ENCODE data around the gene FBLN2.
"Not testable (repeated sequence)": the region's sequence is repeated elsewhere in the genome, so short reads cannot be mapped to it uniquely, and the experiment has no call there.

Gene FBLN2

DNA sequence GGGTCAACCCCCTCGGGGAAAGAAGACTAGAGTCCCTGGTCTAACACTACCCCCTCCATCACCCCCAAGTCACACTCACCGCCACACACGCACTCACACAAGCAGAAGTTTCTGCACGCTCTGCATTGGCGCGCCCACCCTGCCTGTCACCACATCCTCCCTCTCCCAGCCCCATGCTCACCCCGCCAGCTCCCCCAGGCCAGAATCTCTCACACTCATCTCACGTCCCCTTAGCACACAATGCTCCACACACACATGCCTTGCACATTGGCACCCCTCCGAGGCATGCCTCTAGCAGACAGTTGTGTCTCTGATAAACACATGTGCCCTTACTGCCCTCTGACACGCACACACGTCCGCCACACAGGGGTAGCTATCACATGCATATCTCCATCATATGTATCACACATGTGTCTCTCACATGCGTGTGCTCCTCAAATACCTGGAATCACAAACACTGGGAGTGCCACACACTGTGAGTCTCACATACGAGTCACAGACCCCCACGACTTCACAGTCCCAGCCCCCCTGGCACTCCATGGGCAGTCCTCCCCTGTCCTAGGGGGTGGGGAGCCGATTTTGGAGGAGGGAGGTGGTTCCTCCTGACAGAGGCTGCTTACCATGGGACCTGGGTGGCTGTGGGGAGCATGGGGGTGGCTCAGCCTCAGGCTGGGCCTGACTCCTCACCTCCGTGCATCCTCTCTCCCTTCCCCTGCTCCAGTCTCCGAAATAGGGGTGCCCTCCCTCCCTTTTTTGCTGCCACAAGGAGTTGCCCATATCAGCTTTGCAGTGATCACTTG is 898 bp downstream of the FBLN2 start:
- DNase-seq (ENCODE audit: low spot score), result no peak

DNA sequence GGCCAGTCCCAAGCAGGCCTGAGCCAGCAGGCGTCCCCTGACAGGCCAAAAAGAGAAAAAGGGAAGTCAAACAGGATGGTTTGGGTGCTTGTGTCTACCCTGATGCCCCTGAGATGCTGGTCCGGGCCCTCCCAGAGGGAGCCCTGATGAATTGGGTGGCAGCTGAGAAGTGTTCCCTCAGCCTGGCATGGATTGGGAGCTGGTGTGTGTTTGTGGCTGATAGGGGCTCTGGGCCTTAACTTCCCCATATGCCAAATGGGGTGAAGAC is 1.4 kb downstream of the FBLN2 start:
- DNase-seq (ENCODE audit: low spot score), result no peak

DNA sequence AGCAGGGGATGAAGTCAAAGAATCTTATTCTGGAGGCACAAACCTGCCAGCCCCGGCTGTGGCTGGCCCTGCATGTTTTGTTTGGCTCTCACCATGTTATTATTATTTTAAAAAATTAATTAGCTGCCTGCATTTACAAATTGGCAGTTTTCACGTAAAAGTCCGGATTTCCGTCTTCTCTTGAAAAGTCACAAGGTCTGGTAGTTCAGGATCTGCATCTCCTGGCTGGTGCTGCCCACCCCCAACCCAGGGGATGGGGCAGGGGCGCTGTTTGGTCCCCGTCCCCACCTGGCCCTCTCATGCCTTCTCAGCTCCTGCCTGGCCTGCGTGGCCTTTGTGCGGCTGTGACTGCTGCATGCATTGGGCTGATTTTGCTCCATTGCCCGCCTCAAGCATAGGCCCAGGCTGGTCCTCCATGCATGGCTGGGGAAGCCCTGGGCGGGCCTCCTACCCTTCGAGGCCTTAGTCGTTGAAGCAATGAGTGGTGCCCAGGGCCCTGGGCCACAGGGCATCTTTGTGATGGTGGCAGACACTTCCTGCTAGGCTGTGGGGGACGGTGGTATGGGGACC is 2.0 kb downstream of the FBLN2 start:
- no peak for DNase-seq (ENCODE audit: low spot score)

DNA sequence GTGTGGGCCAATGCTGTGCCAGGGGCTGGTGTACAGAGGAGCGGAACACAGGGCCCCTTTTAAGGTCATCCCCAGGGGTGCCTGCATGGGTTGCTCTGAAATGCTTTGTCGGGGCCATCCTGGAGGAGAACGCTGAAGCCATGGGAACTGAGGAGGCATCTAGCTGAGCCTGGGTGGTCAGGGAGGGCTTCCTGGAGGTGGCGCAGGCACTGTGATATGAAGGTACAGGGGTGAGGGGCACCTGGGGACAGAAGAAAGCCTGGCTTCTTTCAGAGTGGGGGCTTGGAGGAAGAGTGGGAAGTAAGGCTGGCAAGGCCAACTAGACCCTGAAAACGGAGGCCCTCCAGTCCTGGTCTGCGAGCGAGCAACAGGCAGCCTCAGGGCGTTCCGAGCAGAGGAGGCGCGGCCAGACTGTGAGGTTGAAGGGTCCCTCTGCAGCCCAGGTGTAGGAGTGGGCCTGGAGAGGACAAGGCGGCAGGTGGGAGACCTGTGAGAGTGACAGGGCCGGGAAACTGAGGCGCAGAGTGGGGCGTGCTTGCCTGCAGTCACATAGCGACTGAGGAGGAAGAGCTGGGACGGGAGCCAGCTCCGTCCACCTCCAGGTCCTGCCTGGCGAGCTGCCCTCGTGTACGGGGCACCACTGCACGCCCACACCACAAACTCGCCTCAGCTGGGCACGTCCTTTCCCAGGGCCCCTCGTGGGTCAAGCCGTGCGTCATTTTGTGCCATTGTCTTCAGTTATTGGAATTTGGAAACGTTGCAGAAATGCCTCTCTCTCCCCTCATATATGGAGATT is 4.1 kb downstream of the FBLN2 start:
- DNase-seq (ENCODE audit: low spot score), result no peak

- no peak for DNase-seq (ENCODE audit: low spot score)
Measured at GRCh38 chr3:13553686-13554085, 4.8 kb downstream of the FBLN2 start.

DNA sequence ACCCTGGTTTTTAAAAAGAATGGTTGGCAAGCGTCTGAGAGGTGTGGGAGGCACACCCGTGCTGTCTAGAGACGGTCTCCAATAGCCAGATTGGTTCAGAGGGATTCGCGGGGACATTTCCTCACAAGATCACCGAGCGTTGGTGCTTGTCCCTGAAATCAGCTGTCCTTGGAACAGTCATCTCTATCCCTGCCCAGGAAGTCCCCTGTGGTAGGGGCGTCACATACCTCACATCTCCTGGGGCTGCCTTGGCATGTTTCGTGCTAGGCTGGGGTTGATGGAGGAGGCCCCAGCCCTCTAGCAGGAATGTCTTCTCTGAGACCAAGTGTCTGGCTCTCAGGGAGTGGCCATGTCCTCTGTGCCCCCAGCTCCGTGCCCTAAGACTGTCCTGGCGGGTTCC is 6.8 kb downstream of the FBLN2 start:
- no peak for DNase-seq (ENCODE audit: low spot score)

DNA sequence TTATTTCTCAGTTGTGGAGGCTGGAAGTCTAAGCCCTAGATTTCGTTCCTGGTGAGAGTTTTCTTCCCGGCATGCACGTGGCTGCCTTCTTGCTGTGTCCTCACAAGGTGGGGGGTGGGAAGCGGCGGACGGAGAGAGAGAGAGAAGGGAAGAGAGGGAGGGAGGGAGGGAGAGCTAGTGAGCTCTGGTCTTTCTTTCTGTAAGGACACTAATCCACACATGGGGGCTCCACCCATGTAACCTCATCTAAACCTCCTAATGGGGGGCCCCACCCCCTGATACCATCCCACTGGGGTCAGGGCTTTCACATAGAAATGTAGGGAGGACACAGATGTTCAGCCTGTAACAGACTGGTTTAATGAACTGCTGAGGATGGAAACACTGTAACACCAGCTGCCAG is 7.3 kb downstream of the FBLN2 start:
- DNase-seq (ENCODE audit: low spot score), result no peak

DNA sequence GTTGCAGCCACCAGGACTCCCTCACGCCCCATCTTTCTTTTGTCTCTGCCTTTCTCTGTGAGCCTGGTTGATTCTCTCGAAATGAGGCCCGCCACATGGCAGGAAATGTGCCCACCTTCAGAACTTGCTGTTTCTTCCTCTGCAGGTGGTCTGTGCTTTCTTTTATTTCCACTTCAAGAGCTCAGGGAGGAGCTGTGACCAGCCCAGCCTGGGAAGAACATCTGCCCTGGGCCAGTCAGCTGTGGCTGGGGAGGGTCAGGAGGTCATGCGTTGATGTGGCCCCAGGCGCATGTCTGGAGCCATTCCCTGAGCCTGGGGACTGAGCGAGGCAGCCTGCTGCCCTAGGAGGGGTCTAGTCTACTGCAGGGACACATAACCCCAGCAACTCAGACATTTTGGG is 8.0 kb downstream of the FBLN2 start:
- DNase-seq (ENCODE audit: low spot score), result no peak

DNA sequence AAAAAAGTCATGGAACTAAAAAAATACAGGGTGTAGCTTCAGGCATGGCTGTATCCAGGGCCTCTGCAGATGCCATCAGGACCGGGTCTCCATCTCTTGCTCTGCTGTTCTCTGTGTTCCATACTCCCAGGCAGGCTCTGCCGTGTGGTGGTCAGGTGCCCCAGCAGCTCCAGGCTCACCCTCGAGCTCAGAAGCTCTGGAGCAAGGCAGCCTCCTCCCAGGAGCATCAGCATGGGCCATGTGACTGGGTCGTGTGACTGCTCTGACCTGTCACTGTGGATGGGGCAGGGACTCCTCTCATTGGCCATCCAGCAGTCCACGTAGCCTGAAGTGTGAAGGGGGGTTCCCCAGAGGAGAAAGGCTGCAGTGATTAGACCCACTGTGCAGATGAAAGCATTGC is 8.5 kb downstream of the FBLN2 start:
- no peak for DNase-seq (ENCODE audit: low spot score)

DNA sequence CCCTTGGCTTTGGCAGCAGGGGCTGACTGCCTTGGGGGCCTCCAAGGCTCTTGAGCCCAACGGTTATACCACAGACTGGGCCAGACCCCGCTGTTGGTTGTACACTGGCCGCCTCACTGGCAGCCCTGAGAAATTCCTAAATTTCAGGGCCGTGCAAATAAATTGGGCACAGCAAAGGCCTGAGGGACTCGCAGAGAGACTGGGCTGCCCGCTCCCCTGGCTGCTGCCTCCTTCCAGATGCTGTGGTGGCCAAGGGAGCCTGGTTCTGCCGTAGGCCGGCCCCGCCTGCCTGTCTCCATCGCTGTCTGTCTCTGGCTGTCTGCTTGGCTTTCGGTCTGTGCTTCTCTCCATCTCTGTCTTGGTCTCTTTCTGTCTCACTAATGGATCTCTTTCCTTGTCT is 9.0 kb downstream of the FBLN2 start:
- no peak for DNase-seq (ENCODE audit: low spot score)

DNA sequence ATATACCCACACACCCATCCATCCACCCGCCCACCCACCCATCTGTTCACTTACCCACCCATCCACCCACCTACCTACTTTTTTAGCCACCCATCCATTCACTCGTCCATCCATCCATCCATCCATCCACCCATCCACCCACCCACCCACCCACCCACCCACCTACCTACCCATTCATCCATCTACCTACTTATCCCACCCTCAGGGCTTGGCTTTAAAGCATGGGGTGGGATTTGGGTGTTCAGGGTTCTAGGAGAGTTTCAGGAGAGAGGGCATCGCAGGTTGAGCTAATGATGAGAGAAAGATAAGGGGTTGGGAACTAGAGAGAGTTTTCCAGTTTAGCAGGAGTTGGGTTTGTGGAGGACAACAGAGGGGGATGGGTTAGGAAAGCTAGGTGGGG is 9.7 kb downstream of the FBLN2 start:
- no peak for DNase-seq (ENCODE audit: low spot score)

DNA sequence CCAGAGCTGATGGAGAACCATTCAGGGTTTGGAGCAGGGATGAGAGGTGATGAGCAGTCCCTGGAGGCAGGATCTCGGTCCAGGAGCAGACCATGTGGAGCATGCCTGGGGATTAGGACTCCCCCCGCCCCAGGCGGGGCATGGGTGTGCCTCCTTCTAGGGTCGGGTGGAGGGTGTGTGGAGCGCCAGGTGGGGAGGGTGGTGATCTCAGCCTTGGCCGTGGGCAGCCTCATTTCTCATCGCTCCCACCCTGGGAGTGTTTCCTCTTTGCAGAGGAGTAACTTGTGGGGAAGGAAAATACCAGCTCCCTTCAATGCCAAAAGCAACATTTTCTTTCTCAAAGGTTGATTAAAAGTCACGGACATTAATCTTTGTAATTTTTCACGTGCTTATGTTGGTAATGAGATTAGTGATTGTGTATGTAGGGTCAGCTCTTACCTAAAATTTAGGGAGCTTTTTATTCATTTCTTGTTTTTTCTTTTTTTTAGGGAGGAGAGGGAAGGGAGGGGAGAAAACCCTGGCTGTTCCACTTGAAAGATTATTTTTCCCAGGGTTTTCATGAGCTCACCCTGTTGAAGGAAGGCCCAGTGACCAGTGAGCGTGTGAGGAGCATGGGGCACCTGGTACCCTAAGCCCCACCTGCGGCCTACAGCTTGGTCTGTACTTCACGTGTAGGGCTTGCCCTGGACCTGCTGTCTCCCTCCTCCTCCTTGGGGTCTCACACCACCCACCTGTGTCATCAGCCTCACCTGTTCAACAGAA is 11.0 kb downstream of the FBLN2 start:
- DNase-seq (ENCODE audit: low spot score), result no peak

DNA sequence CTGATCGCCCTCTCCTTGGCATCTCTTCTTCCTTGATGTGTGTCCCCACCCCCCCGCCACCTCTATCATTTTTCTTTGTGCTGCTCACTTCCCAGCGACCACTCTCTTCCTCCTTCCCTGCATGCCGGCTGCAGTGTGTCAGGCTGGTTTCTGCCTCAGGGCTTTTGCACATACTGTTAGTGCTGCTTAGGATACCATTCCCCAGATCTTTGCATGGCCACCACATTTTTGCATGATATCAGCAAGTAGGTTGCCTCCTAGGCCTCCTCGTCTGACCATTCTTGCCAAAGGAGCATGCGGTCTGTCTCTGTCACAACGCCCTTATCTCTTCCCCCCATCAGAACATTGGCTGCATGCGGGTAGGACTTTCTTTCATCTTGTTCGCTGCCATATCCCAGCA is 12.5 kb downstream of the FBLN2 start:
- DNase-seq (ENCODE audit: low spot score), result no peak

- DNase-seq (ENCODE audit: low spot score), result no peak
Measured at GRCh38 chr3:13561967-13562366, 13.0 kb downstream of the FBLN2 start.

- not testable (repeated sequence) for DNase-seq (ENCODE audit: low spot score)
Measured at GRCh38 chr3:13562421-13562820, 13.5 kb downstream of the FBLN2 start.

DNA sequence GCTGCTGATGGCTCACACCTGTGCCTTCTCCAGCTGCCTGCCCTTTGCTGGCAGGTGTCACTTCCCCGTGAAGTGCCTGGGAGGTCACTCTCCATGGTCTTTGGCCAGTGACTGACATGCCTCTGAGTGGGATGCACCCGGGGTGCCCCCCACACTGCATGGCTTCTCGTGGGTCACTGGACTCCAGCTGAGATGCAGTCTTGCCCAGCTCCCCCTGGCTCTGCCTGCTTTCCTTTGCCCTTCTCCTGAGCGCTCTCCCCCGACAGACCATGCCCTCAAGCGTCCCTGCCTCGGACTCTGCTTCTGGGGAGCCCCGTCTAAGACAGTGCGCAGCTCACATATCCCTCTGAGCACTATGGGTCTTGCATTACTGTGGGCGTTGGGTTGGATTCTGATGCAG is 14.4 kb downstream of the FBLN2 start:
- DNase-seq (ENCODE audit: low spot score), result no peak

GRCh38 chr3:13563911-13564310 is 15.0 kb downstream of the FBLN2 start:
- DNase-seq (ENCODE audit: low spot score), result no peak

GRCh38 chr3:13564751-13565560 is 16.0 kb downstream of the FBLN2 start:
- DNase-seq (ENCODE audit: low spot score), result no peak

GRCh38 chr3:13565581-13566452 is 16.9 kb downstream of the FBLN2 start:
- DNase-seq (ENCODE audit: low spot score), result no peak

DNA sequence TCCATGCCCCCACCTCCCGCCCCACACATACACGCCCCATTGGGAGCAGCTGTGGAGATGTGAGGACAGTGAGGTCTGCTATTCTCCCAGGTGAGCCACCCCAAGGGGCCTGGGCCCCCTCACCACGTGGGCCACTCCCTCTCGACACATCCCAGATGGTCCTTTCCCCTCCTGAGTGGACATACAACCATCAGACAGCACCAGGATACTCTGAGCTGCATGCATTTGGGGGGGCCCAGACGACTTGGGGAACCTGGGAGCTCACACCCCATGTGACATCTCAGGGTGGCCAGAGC is 17.5 kb downstream of the FBLN2 start:
- no peak for DNase-seq (ENCODE audit: low spot score)

- no peak for DNase-seq (ENCODE audit: low spot score)
Measured at GRCh38 chr3:13566769-13567310, 17.9 kb downstream of the FBLN2 start.

All from HuH-7 (cell line).